Activated CD4-positive, alpha-beta T cell treated with anti-CD3 and anti-CD28 coated beads, Interleukin-2, amount 50 U/mL, for 16 hours (primary cell): ENCODE measurements around the gene VAT1L.
A peak's percentile ranks its signal among the peaks of the same experiment; 100 is the strongest.

Experiments
- DNase-seq: peaks from one replicate; pipeline ENCODE4 v3.0.0-alpha.2; 2020

The VAT1L gene

DNA sequence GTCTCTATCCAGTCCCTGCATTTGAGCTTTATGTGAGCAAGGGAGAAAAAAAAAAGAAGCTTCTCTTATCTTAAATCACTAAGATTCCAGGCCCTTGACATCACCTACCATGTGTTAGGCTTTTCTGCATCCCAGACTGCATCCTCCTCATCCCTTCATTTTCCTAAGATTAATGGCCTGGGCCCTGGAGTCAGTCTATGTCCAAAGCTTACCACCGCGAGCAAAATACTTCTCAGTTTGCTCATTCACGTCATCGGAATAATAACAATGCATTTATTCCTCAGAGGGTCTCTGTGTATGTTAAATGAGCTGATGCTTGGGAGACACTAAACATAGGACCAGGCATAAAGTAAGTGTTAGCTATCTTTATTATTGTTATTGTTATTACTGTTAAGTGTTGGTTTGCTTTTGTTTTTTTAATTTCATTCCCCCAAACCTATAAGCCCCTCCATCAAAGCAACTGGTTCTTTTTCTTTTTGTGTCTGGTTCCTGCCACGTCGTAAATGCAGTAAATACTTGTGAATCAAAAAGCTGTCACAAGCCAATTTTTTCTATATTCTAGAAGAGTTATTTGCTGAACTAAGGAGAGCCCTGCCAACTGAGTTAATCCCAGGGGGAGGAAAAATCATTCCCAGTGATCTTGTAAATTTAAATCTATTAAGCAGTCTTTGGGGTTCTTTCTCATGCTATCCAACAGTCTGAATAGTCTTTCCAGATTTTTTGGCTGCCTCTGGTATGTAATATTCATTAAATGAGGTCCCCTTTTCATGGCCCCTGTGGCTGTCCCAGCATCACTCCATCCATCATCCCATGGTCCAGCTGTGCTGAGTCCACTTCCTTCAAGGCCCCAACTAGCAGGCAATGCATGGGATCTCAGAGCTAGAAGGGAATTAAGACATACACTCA is 46.5 kb downstream of the VAT1L start:
- no peak for DNase-seq

DNA sequence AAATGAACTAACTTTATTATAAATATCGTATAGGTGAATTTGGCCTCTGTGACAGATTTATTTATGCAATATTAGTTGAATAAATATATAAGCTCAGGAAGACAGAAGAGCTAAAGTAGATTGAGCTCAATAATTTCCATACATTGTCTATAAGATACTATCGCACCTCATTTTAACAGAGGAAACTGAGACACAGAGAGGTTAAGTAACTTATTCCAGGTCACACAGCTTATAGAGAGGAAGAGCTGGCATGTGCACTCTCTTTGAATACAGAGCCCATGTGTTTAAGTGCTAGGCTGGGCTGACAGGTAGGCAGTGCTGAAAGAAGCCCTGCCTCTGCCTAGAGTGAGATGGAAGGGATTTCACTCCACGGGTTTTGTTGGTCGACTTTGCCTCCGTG is 48.4 kb downstream of the VAT1L start:
- DNase-seq = no peak

GRCh38 chr16:77838597-77839255 is 50.4 kb downstream of the VAT1L start:
- DNase-seq = no peak

DNA sequence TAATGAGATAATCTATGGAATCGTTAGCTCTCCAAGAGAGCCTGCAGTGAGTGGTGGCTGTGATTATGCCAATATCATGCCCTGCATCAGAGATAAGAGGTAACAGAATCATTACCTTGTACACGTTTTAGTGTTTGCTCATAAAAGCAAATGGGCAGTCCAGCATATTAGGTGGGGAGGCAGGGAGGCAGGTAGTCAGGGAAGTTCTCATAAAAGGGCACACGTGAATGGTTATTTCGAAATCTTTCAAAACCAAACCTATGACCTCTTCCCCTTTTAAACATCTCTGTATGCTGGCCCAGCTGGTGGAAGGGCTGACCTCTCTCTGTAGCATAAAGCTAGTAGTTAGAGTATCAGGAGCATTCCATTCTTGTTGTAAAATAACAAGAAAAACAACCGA is 51.7 kb downstream of the VAT1L start:
- DNase-seq = no peak

DNA sequence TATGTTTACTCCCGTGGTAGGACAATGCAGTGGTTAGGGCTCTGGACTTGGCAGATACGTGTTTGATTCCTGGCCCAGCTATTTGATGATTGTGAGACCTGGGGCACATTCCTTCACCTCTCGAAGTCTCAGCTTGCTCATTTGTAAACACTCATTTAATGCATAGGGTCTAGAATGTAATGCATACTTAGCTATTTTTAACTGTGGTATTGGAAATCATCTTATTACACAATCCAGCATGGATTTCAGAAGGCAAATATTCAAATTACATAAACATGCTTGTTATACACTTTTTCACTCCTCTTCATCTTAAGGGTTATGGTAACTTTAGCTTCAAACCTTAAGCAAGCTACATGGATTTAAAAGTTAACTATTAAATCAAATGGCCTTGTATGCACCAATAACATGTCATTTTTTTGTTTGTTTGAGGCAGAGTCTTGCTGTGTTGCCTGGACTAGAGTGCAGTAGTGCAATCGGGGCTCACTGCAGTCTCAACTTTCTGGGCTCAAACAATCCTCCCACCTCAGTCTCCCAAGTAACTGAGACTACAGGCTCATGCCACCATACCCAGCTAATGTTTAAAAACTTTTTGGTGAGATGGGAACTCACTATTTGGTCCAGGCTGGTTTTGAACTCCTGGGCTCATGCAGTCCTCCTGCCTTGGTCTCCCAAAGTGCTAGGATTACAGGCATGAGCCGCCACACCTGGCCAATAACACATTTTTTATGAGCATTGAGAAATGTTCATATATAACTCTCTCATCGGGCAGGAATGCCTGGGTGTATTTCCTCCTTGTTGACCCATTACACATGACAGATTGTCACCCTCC is 52.5 kb downstream of the VAT1L start:
- no peak for DNase-seq

DNA sequence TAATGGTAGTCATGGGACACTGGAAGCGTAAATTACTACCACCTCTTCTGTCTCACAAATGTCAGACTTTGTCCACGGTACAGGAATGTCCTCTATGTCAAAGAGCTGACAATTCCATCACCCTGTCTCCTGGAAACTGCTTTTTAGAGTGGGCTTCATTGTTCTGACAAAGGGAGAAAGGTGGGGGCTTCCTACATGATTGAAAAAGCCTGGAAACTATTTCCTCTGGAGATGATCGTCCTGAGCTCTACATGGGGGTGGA is 53.1 kb downstream of the VAT1L start:
- DNase-seq = no peak

GRCh38 chr16:77842468-77842867 is 54.1 kb downstream of the VAT1L start:
- DNase-seq = no peak

GRCh38 chr16:77843405-77843804 is 55.0 kb downstream of the VAT1L start:
- no peak for DNase-seq

GRCh38 chr16:77844801-77845200 is 56.4 kb downstream of the VAT1L start:
- DNase-seq = no peak

DNA sequence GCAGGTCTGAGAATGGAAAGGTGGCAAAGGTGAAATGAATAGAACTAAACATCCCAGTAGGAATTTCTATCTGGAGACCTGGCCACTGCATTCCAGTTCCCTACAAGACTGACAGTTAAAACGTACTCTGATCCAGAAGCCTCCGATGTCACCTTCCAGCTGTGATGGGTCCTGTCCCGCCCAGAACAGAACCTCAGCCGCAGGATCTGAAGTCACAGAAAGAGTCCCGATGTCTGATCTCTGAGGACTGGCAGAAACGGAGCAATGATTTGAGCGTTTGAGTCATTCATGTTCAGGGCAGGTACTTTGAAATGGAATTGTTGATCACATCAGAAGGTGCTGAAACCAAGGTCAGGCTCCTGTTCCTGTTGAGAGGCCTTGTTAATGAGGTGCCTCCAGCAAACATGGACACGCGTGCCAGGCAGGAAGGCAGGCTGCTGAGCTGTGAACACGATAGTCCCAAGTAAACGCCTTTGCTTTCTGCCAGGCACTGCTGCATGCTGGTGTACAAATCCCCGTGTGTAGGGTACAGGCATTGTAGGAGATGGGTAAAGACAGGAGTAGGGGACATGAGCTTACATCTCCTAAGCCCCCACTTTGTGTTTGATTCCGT is 61.4 kb downstream of the VAT1L start:
- no peak for DNase-seq

DNA sequence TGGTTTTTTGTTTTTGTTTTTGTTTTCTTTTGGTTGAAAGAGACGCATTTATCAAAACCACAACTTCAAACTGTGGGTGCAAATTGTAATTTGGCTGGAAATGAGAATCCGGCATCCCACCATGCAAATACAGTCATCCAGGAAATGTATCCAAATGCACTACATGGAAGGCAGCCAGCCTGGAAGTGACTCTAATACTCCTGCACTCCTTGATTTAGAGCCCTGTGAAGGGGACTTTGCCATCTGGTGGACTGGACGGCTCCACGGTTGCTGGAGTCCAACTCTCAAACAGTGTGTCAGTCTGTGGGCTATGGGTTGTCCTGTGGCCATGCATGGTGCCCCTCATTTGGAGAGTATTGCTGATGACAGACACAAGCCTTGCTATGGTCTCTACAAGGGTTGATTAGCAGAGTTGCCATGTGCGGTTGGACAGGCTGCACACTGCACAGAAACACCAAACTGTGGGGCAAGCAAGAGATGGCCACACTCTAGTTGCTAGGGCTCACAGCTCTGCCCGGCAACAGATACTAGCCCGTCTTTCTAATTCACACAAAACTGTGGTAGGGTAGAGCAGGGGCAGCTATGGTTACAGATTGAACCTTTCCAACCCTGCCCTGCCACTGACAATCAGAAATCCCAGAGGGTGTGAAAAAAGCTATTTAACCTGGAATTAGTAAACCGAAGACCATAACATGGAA is 62.4 kb downstream of the VAT1L start:
- no peak for DNase-seq

GRCh38 chr16:77853161-77853560 is 64.8 kb downstream of the VAT1L start:
- DNase-seq = no peak

GRCh38 chr16:77856438-77857160 is 68.2 kb downstream of the VAT1L start:
- DNase-seq = no peak

DNA sequence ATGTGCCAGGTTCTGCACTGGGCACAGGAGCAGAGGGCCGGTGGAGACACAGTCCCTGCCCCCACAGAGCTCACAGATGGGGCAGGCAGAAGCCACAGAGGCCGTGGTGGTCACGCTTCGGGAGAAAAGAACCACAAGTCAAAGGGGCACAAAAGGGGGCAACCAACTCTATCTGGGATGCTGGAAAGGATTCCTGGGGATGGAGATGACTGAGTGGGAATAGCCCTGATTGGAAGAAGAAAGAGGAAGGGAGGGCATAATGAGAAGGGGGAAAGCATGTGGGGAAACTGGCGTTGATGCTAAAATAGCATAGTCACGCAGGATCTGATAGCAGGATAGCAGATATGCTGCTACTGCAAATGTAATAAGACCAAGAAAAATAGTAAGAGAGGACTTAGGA is 69.7 kb downstream of the VAT1L start:
- no peak for DNase-seq

DNA sequence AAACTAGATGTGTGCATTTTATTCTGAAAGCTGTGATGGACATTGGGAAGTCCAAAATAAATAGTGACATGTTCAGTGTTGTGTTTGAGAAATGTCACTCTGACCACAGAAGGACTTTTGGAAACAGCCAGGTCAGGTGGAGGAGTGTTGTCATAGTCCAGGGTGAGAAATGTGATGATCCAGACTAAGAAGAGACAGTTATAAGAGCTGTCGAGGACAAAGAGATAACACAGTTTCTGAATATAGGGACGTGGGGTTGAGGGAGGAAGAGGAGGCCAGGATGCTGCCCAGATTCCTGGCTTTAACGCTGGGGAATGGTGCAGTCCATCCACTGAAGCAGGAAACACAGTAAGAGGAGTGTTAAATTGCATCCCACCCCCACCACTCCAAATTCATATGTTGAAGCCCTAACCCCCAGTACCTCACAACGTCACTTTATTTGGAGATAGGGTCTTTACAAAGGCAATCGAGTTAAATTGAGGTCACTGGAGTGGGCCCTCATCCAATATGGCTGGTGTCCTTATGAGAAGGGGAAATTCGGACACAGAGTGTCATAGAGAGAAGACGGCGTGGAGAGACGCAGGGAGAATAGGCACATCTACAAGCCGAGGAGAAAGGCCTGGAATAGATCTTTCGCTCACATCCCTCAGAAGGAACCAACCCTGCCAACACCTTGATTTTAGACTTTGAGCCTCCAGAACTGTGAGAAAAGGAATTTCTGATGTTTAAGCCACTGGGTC is 71.3 kb downstream of the VAT1L start:
- DNase-seq = no peak

- no peak for DNase-seq
Observed at GRCh38 chr16:77860953-77861352, 72.6 kb downstream of the VAT1L start.

GRCh38 chr16:77863250-77863649 is 74.9 kb downstream of the VAT1L start:
- DNase-seq = no peak

DNA sequence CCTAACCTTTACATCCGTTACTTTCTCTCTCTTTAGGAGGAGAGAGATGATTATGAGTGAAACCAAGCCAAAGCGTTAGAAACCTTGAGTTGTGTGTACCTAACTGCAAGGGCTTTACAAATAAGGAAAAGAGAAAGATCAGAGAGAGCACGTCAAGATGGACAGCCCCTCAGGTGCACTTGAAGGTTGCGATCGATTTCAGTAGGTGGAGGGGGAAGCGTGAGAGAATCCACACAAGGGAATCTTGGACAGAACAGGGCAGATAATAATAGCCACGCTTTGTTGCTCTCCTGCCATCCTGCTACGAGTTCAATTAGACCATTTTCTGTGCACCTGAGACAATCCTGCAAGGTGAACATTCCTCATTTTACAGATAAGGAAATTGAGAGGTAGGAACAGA is 78.4 kb downstream of the VAT1L start:
- DNase-seq = no peak

DNA sequence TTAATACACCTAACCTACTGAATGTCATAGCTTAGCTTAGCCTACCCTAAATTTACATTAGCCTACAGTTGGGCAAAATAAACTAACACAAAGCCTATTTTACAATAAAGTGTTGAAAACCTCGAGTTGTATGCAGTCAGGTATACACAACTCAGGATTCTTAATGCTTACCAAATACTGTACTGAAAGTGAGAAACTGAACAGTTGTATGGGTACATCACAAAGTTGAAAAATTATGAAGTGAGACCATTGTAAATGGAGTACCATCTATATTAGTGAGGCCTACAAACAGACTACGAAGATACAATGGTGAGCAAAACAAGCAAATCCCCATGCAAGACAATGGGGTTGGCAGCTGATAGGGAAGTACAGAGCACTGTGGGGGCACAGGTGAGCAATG is 79.7 kb downstream of the VAT1L start:
- DNase-seq = no peak

DNA sequence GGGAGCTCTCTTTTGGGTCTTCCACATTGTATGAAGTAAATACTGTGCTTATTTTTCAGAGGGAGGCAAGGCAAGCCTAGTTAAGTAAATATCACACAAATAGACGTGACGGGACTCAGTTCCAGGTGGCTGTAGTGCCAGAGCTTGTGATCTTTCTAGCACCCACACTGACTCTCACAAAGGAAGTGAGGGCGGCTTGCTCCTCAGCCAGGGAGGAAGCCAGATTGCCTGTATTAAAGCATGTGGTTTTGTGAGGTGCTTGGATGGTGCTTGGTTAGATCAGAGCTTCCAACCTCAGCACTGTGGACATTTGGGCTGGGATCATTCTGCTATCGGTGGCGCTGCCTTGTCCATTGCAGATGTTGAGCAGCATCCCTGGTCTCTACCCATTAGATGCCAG is 80.1 kb downstream of the VAT1L start:
- peak; percentile 47 for DNase-seq
